H1 (cell line): ENCODE measurements around the gene EGFLAM. TPM values are rescaled to one million over a fixed set of nuclear protein-coding genes. Genes with fewer than 3 reads are reported as not detected.

Experiments
- BRCA1 ChIP-seq: IDR thresholded peaks from 2 replicates; pipeline ENCODE4 v1.6.1; 2012; ENCODE audit warnings: low read depth, low read length, improper control_type of control experiment
- GTF2F1 ChIP-seq: IDR thresholded peaks from 2 replicates; pipeline ENCODE4 v1.6.1; 2012; ENCODE audit warnings: low read depth, low read length, improper control_type of control experiment, borderline replicate concordance
- SUZ12 ChIP-seq: fragments of 200-600 bp; sonication (generic); IDR thresholded peaks from 2 replicates; pipeline ENCODE4 v1.6.1; 2012; ENCODE audit warnings: mild to moderate bottlenecking, inconsistent platforms, low read length, moderate library complexity, mixed read lengths
- TBP ChIP-seq: IDR thresholded peaks from 2 replicates; pipeline ENCODE4 v1.6.1; 2011; ENCODE audit warnings: low read depth, low read length, improper control_type of control experiment
- TCF12 ChIP-seq: IDR thresholded peaks from 2 replicates; pipeline ENCODE4 v1.6.1; 2011; ENCODE audit warnings: low read depth, mild to moderate bottlenecking, low read length
- polyA plus RNA-seq, 7 experiments: library from polyadenylated mRNA; depleted of rRNA in 3 of 7; stranded (reverse) in 5 of 7; unstranded in 2 of 7; fragments of >200 nt in 5 of 7; fragments of 200-250 nt in 2 of 7; gene quantifications; 1 replicate in 5 of 7; 2 replicates in 1 of 7; 4 replicates in 1 of 7; pipeline versions ENCODE4 v1.2.1 to v1.2.3, GENCODE V29; 2011 to 2013; ENCODE audit warnings: missing spikeins in 2 of 7, mixed read lengths in 2 of 7
- total RNA-seq: library from RNA; stranded (reverse); fragmentation: NEBNext Ultra II Directional; extraction: Animal tissue kit (Norgen Biotek cat#: 25700); gene quantifications from 2 replicates; pipeline ENCODE4 v1.2.1, GENCODE V29; 2021
- TF ChIP-seq, protein P1 (sequence below): fragments of 300-600 bp; sonication (generic); IDR thresholded peaks from 2 replicates; pipeline ENCODE4 v1.7.1; 2012; ENCODE audit warnings: low read length, moderate library complexity, mild to moderate bottlenecking, inconsistent platforms; ENCODE audit not compliant: insufficient replicate concordance

EGFLAM gene
- total and polyA plus RNA-seq, 2 of the 8 experiments (the other 6 are each of a cell fraction or from before 2014, with no cell fraction given) = 0.20 to 0.24 TPM

DNA sequence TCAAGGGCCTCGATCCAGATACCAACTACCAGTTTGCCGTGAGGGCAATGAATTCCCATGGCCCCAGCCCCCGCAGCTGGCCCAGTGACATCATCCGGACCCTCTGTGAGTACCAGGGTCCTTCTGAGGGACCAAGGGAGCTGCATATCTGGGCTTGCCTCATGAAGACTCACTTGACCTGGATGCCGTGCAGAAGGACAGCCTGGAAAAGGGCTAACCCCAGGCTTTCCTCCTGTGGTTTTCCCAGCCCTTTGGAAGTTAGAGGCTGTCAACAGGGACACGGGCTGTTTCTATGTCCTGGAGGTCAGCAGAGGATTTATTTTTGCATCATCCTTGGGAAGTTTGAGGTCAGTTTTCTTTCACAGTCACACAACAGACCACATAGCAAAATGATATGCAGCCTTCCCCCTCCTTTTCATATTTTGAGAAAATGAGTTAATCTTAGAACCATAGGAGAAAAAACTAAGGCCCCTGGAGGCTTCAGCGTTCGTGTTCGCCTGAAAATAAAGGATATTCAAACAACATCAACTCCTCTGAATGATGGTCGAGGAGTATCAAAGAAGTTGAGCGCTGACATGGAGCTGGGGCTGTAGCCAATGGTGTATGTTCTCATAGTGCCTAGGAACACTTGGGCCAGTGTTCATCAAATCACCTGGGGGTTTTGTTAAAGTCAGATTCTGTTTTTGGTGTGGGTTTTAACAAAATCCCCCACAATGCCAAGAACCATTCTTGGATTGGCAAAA lies 112.2 kb downstream of the EGFLAM start (continued):
- TF ChIP-seq, protein P1, sequence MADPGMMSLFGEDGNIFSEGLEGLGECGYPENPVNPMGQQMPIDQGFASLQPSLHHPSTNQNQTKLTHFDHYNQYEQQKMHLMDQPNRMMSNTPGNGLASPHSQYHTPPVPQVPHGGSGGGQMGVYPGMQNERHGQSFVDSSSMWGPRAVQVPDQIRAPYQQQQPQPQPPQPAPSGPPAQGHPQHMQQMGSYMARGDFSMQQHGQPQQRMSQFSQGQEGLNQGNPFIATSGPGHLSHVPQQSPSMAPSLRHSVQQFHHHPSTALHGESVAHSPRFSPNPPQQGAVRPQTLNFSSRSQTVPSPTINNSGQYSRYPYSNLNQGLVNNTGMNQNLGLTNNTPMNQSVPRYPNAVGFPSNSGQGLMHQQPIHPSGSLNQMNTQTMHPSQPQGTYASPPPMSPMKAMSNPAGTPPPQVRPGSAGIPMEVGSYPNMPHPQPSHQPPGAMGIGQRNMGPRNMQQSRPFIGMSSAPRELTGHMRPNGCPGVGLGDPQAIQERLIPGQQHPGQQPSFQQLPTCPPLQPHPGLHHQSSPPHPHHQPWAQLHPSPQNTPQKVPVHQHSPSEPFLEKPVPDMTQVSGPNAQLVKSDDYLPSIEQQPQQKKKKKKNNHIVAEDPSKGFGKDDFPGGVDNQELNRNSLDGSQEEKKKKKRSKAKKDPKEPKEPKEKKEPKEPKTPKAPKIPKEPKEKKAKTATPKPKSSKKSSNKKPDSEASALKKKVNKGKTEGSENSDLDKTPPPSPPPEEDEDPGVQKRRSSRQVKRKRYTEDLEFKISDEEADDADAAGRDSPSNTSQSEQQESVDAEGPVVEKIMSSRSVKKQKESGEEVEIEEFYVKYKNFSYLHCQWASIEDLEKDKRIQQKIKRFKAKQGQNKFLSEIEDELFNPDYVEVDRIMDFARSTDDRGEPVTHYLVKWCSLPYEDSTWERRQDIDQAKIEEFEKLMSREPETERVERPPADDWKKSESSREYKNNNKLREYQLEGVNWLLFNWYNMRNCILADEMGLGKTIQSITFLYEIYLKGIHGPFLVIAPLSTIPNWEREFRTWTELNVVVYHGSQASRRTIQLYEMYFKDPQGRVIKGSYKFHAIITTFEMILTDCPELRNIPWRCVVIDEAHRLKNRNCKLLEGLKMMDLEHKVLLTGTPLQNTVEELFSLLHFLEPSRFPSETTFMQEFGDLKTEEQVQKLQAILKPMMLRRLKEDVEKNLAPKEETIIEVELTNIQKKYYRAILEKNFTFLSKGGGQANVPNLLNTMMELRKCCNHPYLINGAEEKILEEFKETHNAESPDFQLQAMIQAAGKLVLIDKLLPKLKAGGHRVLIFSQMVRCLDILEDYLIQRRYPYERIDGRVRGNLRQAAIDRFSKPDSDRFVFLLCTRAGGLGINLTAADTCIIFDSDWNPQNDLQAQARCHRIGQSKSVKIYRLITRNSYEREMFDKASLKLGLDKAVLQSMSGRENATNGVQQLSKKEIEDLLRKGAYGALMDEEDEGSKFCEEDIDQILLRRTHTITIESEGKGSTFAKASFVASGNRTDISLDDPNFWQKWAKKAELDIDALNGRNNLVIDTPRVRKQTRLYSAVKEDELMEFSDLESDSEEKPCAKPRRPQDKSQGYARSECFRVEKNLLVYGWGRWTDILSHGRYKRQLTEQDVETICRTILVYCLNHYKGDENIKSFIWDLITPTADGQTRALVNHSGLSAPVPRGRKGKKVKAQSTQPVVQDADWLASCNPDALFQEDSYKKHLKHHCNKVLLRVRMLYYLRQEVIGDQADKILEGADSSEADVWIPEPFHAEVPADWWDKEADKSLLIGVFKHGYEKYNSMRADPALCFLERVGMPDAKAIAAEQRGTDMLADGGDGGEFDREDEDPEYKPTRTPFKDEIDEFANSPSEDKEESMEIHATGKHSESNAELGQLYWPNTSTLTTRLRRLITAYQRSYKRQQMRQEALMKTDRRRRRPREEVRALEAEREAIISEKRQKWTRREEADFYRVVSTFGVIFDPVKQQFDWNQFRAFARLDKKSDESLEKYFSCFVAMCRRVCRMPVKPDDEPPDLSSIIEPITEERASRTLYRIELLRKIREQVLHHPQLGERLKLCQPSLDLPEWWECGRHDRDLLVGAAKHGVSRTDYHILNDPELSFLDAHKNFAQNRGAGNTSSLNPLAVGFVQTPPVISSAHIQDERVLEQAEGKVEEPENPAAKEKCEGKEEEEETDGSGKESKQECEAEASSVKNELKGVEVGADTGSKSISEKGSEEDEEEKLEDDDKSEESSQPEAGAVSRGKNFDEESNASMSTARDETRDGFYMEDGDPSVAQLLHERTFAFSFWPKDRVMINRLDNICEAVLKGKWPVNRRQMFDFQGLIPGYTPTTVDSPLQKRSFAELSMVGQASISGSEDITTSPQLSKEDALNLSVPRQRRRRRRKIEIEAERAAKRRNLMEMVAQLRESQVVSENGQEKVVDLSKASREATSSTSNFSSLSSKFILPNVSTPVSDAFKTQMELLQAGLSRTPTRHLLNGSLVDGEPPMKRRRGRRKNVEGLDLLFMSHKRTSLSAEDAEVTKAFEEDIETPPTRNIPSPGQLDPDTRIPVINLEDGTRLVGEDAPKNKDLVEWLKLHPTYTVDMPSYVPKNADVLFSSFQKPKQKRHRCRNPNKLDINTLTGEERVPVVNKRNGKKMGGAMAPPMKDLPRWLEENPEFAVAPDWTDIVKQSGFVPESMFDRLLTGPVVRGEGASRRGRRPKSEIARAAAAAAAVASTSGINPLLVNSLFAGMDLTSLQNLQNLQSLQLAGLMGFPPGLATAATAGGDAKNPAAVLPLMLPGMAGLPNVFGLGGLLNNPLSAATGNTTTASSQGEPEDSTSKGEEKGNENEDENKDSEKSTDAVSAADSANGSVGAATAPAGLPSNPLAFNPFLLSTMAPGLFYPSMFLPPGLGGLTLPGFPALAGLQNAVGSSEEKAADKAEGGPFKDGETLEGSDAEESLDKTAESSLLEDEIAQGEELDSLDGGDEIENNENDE = no peak
- no peak for TF ChIP-seq TBP
- no peak for TF ChIP-seq SUZ12
- TF ChIP-seq TCF12 = no peak
- no peak for TF ChIP-seq BRCA1
- TF ChIP-seq GTF2F1 = no peak
